ENCODE data around the gene FURIN. TPM values are rescaled to one million over a fixed set of nuclear protein-coding genes. Genes with fewer than 3 reads are reported as not detected.

The FURIN gene
- total and polyA plus RNA-seq, 9 of the 15 experiments (the other 6 are each of a cell fraction or from before 2014, with no cell fraction given): 0.92 to 99.9 (median 34.8) TPM

- no peak for TF ChIP-seq BRF1 (IDR thresholded peaks at IDR 0.05; ENCODE audit: borderline replicate concordance, extremely low read depth, insufficient read length)
- no peak for TF ChIP-seq RBM17 (IDR thresholded peaks at IDR 0.05; ENCODE audit: borderline replicate concordance, low read depth, low read length)
- no peak for TF ChIP-seq RBM39 (optimal IDR thresholded peaks at IDR 0.05; ENCODE audit: low read depth, low read length)
- 0 out of 2 replicates have a peak, but pooled peaks have one; percentile 16 for TF ChIP-seq SOX6 (IDR thresholded peaks at IDR 0.05)
- no peak for TF ChIP-seq ZSCAN32 (CRISPR knock-in tag; IDR thresholded peaks at IDR 0.05)
- peak in 1 of 3 experiments; percentile 68; a peak in 2 of 6 replicates for TF ChIP-seq ZBTB11 (CRISPR knock-in tag; IDR thresholded peaks at IDR 0.05)
- TF ChIP-seq MEIS2 (IDR thresholded peaks at IDR 0.05; ENCODE audit: partially characterized antibody): no peak
- TF ChIP-seq RBM34 (IDR thresholded peaks at IDR 0.05; ENCODE audit: borderline replicate concordance, insufficient read depth, low read length): no peak
- TF ChIP-seq ZNF668 (CRISPR knock-in tag; IDR thresholded peaks at IDR 0.05): no peak
- peak; percentile 44; the same call in 1 of the 2 replicates for TF ChIP-seq ZBTB7A (IDR thresholded peaks at IDR 0.05; ENCODE audit: borderline replicate concordance, control insufficient read depth, low read depth, low read length)
- peak; percentile 45; the same call in 1 of the 2 replicates for TF ChIP-seq PHF8 (IDR thresholded peaks at IDR 0.05; ENCODE audit: borderline replicate concordance, low read length)
- TF ChIP-seq AFF4 (CRISPR knock-in tag; IDR thresholded peaks at IDR 0.05): peak; percentile 73; the same call in 1 of the 2 replicates
- no peak for TF ChIP-seq E2F6 (IDR thresholded peaks at IDR 0.05; ENCODE audit: borderline replicate concordance in 1 of 2, extremely low read depth in 1 of 2, insufficient read depth in 1 of 2, insufficient read length in 1 of 2, low read depth in 1 of 2, low read length in 1 of 2, poor library complexity in 1 of 2, severe bottlenecking in 1 of 2)
- no peak for TF ChIP-seq ZNF507 (tag; conservative IDR thresholded peaks at IDR 0.05)
- TF ChIP-seq ZBTB9 (CRISPR knock-in tag; IDR thresholded peaks at IDR 0.05): peak; percentile 82; the same call in 1 of the 2 replicates
- 0 out of 2 replicates have a peak, but pooled peaks have one; percentile 36 for TF ChIP-seq ZNF175 (CRISPR knock-in tag; IDR thresholded peaks at IDR 0.05; ENCODE audit: low read depth)
Measured at GRCh38 chr15:90871139-90871715, 2.8 kb downstream of the FURIN start (continued).

Data from K562 (cell line).